H9 (cell line): ENCODE results near the gene RADX. TPM values are rescaled to one million over a fixed set of nuclear protein-coding genes. Genes with fewer than 3 reads are reported as not detected.

Experiments used
- DNase-seq: peaks from one replicate; pipeline ENCODE4 v3.0.0-alpha.2; 2017
- H2AFZ ChIP-seq: one replicate; pipeline ENCODE4 v1.6.1; 2013; ENCODE audit warnings: mild to moderate bottlenecking, low read length, control low read depth, moderate library complexity
- H2AK5ac ChIP-seq: 2 replicates; pipeline ENCODE4 v1.6.1; 2013; ENCODE audit warnings: low read length, control low read depth, mixed read lengths; ENCODE audit not compliant: insufficient read length
- H2BK120ac ChIP-seq: one replicate; pipeline ENCODE4 v1.6.1; 2013; ENCODE audit warnings: low read depth, mild to moderate bottlenecking, low read length, control low read depth, inconsistent platforms; ENCODE audit not compliant: poor library complexity, severe bottlenecking
- H2BK12ac ChIP-seq: 2 replicates; pipeline ENCODE4 v1.6.1; 2013; ENCODE audit warnings: low read length, control low read depth, mixed read lengths, low read depth; ENCODE audit not compliant: insufficient read length
- H2BK15ac ChIP-seq: 2 replicates; pipeline ENCODE4 v1.6.1; 2013; ENCODE audit warnings: low read depth, low read length, control low read depth
- H2BK20ac ChIP-seq: one replicate; pipeline ENCODE4 v1.6.1; 2013; ENCODE audit warnings: low read depth, mild to moderate bottlenecking, low read length, control low read depth, inconsistent platforms; ENCODE audit not compliant: poor library complexity, severe bottlenecking
- H2BK5ac ChIP-seq: 2 replicates; pipeline ENCODE4 v1.6.1; 2013; ENCODE audit warnings: low read length, control low read depth, mixed read lengths; ENCODE audit not compliant: insufficient read length
- H3K14ac ChIP-seq: 2 replicates; pipeline ENCODE4 v1.6.1; 2013; ENCODE audit warnings: low read length, control low read depth; ENCODE audit not compliant: insufficient read depth
- H3K18ac ChIP-seq: 2 replicates; pipeline ENCODE4 v1.6.1; 2013; ENCODE audit warnings: low read depth, mild to moderate bottlenecking, mixed read lengths, low read length, control low read depth; ENCODE audit not compliant: insufficient read length
- H3K23ac ChIP-seq: 2 replicates; pipeline ENCODE4 v1.6.1; 2013; ENCODE audit warnings: low read length, control low read depth, mixed read lengths, low read depth; ENCODE audit not compliant: insufficient read length
- H3K23me2 ChIP-seq: 2 replicates; pipeline ENCODE4 v1.6.1; 2013; ENCODE audit warnings: low read depth, mild to moderate bottlenecking, mixed read lengths, low read length, control low read depth; ENCODE audit not compliant: insufficient read length, poor library complexity, severe bottlenecking
- H3K27ac ChIP-seq: 2 replicates; pipeline ENCODE4 v1.5.1; 2013; ENCODE audit warnings: low read length, control low read depth, mixed read lengths, low read depth; ENCODE audit not compliant: insufficient read length
- H3K27me3 ChIP-seq: 2 replicates; pipeline ENCODE4 v1.6.1; 2013; ENCODE audit warnings: low read length, control low read depth, inconsistent platforms; ENCODE audit not compliant: insufficient read depth
- H3K4ac ChIP-seq: 2 replicates; pipeline ENCODE4 v1.6.1; 2013; ENCODE audit warnings: low read depth, mild to moderate bottlenecking, control low read depth, inconsistent platforms, low read length, moderate library complexity
- H3K4me1 ChIP-seq: 2 replicates; pipeline ENCODE4 v1.6.1; 2013; ENCODE audit warnings: low read length, control low read depth, inconsistent platforms; ENCODE audit not compliant: insufficient read depth
- H3K4me2 ChIP-seq: 2 replicates; pipeline ENCODE4 v1.6.1; 2013; ENCODE audit warnings: low read length, control low read depth, mixed read lengths; ENCODE audit not compliant: insufficient read length, insufficient read depth
- H3K56ac ChIP-seq: 2 replicates; pipeline ENCODE4 v1.6.1; 2013; ENCODE audit warnings: low read depth, mild to moderate bottlenecking, mixed read lengths, low read length, control low read depth; ENCODE audit not compliant: insufficient read length
- H3K79me1 ChIP-seq: 2 replicates; pipeline ENCODE4 v1.6.1; 2013; ENCODE audit warnings: low read depth, mild to moderate bottlenecking, moderate library complexity, low read length, control low read depth, inconsistent platforms; ENCODE audit not compliant: insufficient read depth, poor library complexity, severe bottlenecking
- H3K79me2 ChIP-seq: 2 replicates; pipeline ENCODE4 v1.6.1; 2013; ENCODE audit warnings: low read length, control low read depth, inconsistent platforms; ENCODE audit not compliant: insufficient read depth
- H3K9ac ChIP-seq: 2 replicates; pipeline ENCODE4 v1.6.1; 2013; ENCODE audit warnings: low read length, control low read depth, mixed read lengths; ENCODE audit not compliant: insufficient read length; ENCODE audit errors: extremely low read depth
- H3K9me3 ChIP-seq: one replicate; pipeline ENCODE4 v1.6.1; 2013; ENCODE audit warnings: low read depth, low read length, inconsistent platforms; ENCODE audit not compliant: control insufficient read depth
- H3T11ph ChIP-seq: one replicate; pipeline ENCODE4 v1.6.1; 2013; ENCODE audit warnings: mild to moderate bottlenecking, low read length, control low read depth, inconsistent platforms
- H4K20me1 ChIP-seq: one replicate; pipeline ENCODE4 v1.6.1; 2013; ENCODE audit not compliant: control insufficient read depth, insufficient read length, insufficient read depth
- H4K5ac ChIP-seq: 2 replicates; pipeline ENCODE4 v1.6.1; 2013; ENCODE audit warnings: low read depth, mild to moderate bottlenecking, mixed read lengths, low read length, control low read depth; ENCODE audit not compliant: insufficient read length
- H4K8ac ChIP-seq: replicated peaks from 2 replicates; pipeline ENCODE4 v1.6.1; 2013; ENCODE audit warnings: low read length, control low read depth, mixed read lengths, low read depth; ENCODE audit not compliant: insufficient read length
- H4K91ac ChIP-seq: 2 replicates; pipeline ENCODE4 v1.6.1; 2013; ENCODE audit warnings: low read depth, mild to moderate bottlenecking, moderate library complexity, mixed read lengths, low read length, control low read depth; ENCODE audit not compliant: insufficient read length
- H3K27ac Mint-ChIP-seq, 3 experiments: 2 replicates in 2 of 3; 3 replicates in 1 of 3; pipeline ENCODE4 v1.8.0; 2020 to 2021; ENCODE audit warnings: mixed read lengths in 3 of 3, mild to moderate bottlenecking in 1 of 3, moderate library complexity in 1 of 3
- H3K27me3 Mint-ChIP-seq: 2 replicates; pipeline ENCODE4 v1.8.0; 2021; ENCODE audit warnings: low read depth, mild to moderate bottlenecking, moderate library complexity, mixed read lengths
- H3K36me3 Mint-ChIP-seq, 3 experiments: 2 replicates in 2 of 3; 3 replicates in 1 of 3; pipeline ENCODE4 v1.8.0; 2020 to 2021; ENCODE audit warnings: low read depth in 3 of 3, mixed read lengths in 3 of 3; ENCODE audit not compliant: insufficient read depth in 1 of 3
- H3K4me1 Mint-ChIP-seq, 2 experiments: 2 replicates each; pipeline ENCODE4 v1.8.0; 2020; ENCODE audit warnings: mixed read lengths in 2 of 2
- H3K4me3 Mint-ChIP-seq, 2 experiments: 2 replicates in 1 of 2; 3 replicates in 1 of 2; pipeline ENCODE4 v1.8.0; 2020 to 2021; ENCODE audit warnings: mild to moderate bottlenecking in 2 of 2, mixed read lengths in 2 of 2, moderate library complexity in 1 of 2
- H3K9me3 Mint-ChIP-seq, 2 experiments: 2 replicates in 1 of 2; 3 replicates in 1 of 2; pipeline ENCODE4 v1.8.0; 2020; ENCODE audit warnings: mild to moderate bottlenecking in 2 of 2, mixed read lengths in 2 of 2, moderate library complexity in 1 of 2
- WGBS: extraction: QIAGEN DNeasy Blood & Tissue Kit; methylation state at CpG from one replicate; pipeline ENCODE4 v1.1.7; 2013; ENCODE audit warnings: missing lambda C conversion rate, low lambda C conversion rate, mixed read lengths; ENCODE audit not compliant: insufficient read length; ENCODE audit errors: extremely low coverage; 5-methylcytosine and 5-hydroxymethylcytosine counted together
- total RNA-seq: library from RNA; stranded (reverse); gene quantifications from 2 replicates; pipeline ENCODE4 v1.2.1, GENCODE V29; 2021
- TF ChIP-seq, protein P1 (sequence below): fragments of 200-600 bp; sonication (generic); conservative IDR thresholded peaks from 3 replicates; pipeline ENCODE4 v1.8.0; 2021; ENCODE audit warnings: antibody characterized with exemption, mild to moderate bottlenecking

RADX gene
- total RNA-seq, 1 experiment from 2014 or later: 1.5 TPM

DNA sequence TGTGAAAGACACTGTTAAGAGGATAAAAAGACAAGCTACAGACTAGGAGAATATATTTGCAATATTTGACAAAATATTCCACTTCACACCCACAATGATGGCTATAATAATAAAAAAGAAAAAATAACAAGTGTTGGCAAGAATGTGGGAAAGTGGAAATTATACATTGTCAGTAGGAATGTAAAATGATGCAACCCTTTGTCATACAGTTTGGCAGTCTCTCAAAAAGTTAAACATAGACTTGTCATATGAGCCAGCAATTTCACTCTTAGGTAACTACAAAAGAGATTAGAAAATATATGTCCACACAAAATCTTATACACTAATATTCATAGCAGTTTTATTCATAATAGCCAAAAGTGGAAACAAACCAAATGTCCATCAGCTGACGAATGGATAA is 5.2 kb upstream of the RADX start:
- Mint-ChIP-seq H3K4me1 (0 out of 4 replicates have a peak, but pooled peaks cover 0 to 2% of the 10 kb centered on the region in 2 experiments), H3K27me3 (peaks cover 5% of the 10 kb centered on the region; the same call in 1 of the 2 replicates), H3K36me3 (peaks cover 0 to 3% (median 0%) of the 10 kb centered on the region in 3 experiments; a peak in 1 of 7 replicates), H3K27ac (no peak overlapping the region), H3K4me3 (no peak overlapping the region), H3K9me3 (peaks cover 5 to 57% of the 10 kb centered on the region in 2 experiments)
- no peaks in the 10 kb centered on the region for H4K20me1 ChIP-seq
- no peak overlapping the region for H4K91ac ChIP-seq
- H3K23ac ChIP-seq: no peak overlapping the region
- no peak overlapping the region for H3K4ac ChIP-seq
- no peak overlapping the region for H3K27ac ChIP-seq
- H3T11ph ChIP-seq: no peak overlapping the region
- no peaks in the 10 kb centered on the region for H3K27me3 ChIP-seq
- no peak overlapping the region for H4K8ac ChIP-seq
- H3K79me1 ChIP-seq: no peaks in the 10 kb centered on the region
- no peak overlapping the region for H2BK15ac ChIP-seq
- H2BK120ac ChIP-seq: no peak overlapping the region
- no peak overlapping the region for H2BK12ac ChIP-seq
- no peaks in the 10 kb centered on the region for H3K4me1 ChIP-seq
- no peak overlapping the region for H2BK5ac ChIP-seq
- H2AK5ac ChIP-seq: no peak overlapping the region
- no peak overlapping the region for H4K5ac ChIP-seq
- no CpG with 5 or more reads among the region's 1 CpG for WGBS
- TF ChIP-seq, protein P1, sequence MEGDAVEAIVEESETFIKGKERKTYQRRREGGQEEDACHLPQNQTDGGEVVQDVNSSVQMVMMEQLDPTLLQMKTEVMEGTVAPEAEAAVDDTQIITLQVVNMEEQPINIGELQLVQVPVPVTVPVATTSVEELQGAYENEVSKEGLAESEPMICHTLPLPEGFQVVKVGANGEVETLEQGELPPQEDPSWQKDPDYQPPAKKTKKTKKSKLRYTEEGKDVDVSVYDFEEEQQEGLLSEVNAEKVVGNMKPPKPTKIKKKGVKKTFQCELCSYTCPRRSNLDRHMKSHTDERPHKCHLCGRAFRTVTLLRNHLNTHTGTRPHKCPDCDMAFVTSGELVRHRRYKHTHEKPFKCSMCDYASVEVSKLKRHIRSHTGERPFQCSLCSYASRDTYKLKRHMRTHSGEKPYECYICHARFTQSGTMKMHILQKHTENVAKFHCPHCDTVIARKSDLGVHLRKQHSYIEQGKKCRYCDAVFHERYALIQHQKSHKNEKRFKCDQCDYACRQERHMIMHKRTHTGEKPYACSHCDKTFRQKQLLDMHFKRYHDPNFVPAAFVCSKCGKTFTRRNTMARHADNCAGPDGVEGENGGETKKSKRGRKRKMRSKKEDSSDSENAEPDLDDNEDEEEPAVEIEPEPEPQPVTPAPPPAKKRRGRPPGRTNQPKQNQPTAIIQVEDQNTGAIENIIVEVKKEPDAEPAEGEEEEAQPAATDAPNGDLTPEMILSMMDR: no peak
- no peak overlapping the region for H2BK20ac ChIP-seq
- no peaks in the 10 kb centered on the region for H3K23me2 ChIP-seq
- no peak overlapping the region for H2AFZ ChIP-seq
- no peak overlapping the region for H3K9ac ChIP-seq
- no peak overlapping the region for H3K18ac ChIP-seq
- H3K79me2 ChIP-seq: no peaks in the 10 kb centered on the region
- H3K9me3 ChIP-seq: no peaks in the 10 kb centered on the region
- no peak overlapping the region for H3K14ac ChIP-seq
- DNase-seq: no peak
- H3K4me2 ChIP-seq: no peak overlapping the region
- H3K56ac ChIP-seq: no peak overlapping the region
